ENCODE data around the gene STEAP1.
A peak's percentile ranks its signal among the peaks of the same experiment; 100 is the strongest.
"Not testable (repeated sequence)": the region's sequence is repeated elsewhere in the genome, so short reads cannot be mapped to it uniquely, and the experiment has no call there.

Gene STEAP1

DNA sequence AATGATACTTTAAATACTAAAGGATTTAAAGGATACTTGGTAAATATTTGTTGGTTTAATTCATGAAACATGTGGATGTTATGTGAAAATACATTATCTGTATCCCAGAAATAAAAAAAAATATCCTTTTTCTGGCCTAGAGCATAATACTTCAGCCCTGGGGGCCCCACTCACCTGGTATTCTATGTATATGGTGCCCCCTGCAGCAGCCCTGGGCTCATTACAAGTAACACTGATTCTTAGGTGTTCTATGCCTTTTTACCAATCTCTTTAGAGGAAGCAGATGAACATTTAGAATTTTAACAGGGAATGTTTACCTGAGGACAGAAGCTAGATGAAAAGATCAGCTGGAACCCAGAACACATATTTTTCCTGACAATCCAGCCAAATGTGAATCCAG is 4.8 kb upstream of the STEAP1 start:
- DNase-seq = peak; percentile 55
- H3K9me3 Mint-ChIP-seq; H3K4me3 Mint-ChIP-seq; H3K27me3 Mint-ChIP-seq (ENCODE audit: low read depth, poor library complexity); H3K27ac Mint-ChIP-seq; H3K4me1 Mint-ChIP-seq; H3K36me3 Mint-ChIP-seq (ENCODE audit: low read depth): not testable (repeated sequence)
- TF ChIP-seq, protein P1, sequence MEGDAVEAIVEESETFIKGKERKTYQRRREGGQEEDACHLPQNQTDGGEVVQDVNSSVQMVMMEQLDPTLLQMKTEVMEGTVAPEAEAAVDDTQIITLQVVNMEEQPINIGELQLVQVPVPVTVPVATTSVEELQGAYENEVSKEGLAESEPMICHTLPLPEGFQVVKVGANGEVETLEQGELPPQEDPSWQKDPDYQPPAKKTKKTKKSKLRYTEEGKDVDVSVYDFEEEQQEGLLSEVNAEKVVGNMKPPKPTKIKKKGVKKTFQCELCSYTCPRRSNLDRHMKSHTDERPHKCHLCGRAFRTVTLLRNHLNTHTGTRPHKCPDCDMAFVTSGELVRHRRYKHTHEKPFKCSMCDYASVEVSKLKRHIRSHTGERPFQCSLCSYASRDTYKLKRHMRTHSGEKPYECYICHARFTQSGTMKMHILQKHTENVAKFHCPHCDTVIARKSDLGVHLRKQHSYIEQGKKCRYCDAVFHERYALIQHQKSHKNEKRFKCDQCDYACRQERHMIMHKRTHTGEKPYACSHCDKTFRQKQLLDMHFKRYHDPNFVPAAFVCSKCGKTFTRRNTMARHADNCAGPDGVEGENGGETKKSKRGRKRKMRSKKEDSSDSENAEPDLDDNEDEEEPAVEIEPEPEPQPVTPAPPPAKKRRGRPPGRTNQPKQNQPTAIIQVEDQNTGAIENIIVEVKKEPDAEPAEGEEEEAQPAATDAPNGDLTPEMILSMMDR (IDR thresholded peaks at IDR 0.05) = peak; percentile 63

DNA sequence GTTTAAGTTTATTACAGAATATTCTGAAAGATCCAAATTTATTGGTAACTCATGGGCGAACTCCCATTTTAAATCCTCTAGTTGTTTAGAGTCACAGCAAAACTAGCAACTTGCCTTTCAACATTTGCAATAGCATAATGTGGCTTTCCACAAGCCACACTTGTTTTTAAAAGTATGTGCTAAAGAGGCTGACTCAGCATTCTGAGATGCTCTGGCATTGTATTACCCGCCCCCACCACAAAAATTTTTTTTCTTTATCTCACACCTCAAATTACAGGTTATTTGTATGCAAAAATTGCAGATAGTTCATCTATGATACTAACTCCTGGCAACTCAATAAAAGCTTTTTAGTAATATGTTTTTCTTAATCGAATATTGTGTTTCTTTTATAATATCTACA is 2.4 kb upstream of the STEAP1 start:
- not testable (repeated sequence) for H3K4me1 Mint-ChIP-seq; H3K9me3 Mint-ChIP-seq; H3K36me3 Mint-ChIP-seq (ENCODE audit: low read depth); H3K4me3 Mint-ChIP-seq; H3K27ac Mint-ChIP-seq; DNase-seq
- H3K27me3 Mint-ChIP-seq (ENCODE audit: low read depth, poor library complexity) = peaks cover 14% of the 10 kb centered on the region

DNA sequence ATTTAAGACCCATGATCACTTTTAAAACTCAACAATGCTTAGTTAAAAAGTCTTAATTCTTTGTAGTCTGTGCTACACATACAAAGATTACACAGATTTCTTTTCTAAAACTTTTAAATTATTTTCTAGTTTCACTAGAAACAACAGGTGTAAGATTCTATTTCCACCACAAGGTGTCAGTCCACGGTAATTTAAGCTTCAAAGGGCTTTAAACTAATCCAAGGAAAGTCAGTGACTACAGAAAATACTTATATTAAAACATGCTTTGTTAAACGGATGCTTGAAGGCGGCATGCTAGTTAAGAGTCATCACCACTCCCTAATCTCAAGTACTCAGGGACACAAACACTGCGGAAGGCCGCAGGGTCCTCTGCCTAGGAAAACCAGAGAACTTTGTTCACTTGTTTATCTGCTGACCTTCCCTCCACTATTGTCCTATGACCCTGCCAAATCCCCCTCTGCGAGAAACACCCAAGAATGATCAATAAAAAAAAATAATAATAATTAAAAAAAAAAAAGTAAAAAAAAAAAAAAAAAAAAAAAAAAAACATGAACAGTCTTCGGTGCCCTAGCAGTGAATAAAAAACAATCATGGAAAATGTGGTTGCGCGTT is 1.5 kb upstream of the STEAP1 start:
- TF ChIP-seq, protein P1 (IDR thresholded peaks at IDR 0.05) = peak; percentile 57
- H3K4me3 Mint-ChIP-seq = not testable (repeated sequence)

DNA sequence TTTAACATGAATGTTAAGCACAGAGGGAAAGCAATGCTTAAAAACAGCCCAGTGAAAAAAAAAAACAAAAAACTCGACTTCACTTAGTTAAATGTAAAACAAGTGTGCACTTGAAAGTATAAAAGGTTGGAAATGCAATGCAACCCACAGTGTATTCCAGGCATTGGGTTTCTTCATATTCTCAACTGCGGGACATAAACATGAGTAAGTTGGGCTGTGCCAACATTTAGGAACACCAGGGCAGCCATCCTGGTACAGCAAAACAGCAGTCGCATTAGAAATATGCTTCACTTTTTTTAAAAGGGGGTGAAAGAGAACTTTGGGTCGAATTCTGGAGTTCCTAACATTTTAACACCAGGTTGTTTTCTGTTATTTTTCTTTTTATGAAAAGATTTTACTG is 937 bp downstream of the STEAP1 start:
- H3K27ac Mint-ChIP-seq = no peak overlapping the region
- H3K27me3 Mint-ChIP-seq (ENCODE audit: low read depth, poor library complexity) = peaks cover 14% of the 10 kb centered on the region
- H3K4me3 Mint-ChIP-seq = peak overlapping the region; percentile 75
- H3K36me3 Mint-ChIP-seq (ENCODE audit: low read depth) = no peaks in the 10 kb centered on the region
- TF ChIP-seq, protein P1 (IDR thresholded peaks at IDR 0.05) = no peak
- peaks cover 4% of the 10 kb centered on the region for H3K4me1 Mint-ChIP-seq
- H3K9me3 Mint-ChIP-seq = no peaks in the 10 kb centered on the region
- DNase-seq = no peak

More for the DNA sequence above, 1.5 kb upstream of the STEAP1 start:
- not testable (repeated sequence) for H3K9me3 Mint-ChIP-seq; DNase-seq; H3K27ac Mint-ChIP-seq; H3K4me1 Mint-ChIP-seq; H3K36me3 Mint-ChIP-seq (ENCODE audit: low read depth)
- H3K27me3 Mint-ChIP-seq (ENCODE audit: low read depth, poor library complexity) = peaks cover 14% of the 10 kb centered on the region

DNA sequence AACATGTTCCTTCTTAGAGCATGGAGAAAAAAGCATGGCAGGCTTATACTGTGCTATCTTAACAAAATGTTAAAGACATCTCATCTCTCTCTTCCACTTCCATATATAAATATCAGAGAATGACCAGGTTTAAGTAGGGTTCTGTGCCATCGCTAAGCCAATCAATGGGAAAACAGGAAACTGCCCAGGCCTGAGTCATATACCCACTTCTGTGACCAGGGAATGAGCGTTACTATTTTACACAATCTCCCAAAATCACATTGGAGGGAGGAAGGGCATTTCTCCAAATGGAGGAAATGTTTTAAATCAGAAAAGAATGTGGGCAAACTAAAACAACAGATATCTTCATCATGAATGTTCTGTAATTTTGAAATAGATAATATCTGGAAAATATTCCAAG is 3.1 kb downstream of the STEAP1 start:
- H3K9me3 Mint-ChIP-seq; H3K27ac Mint-ChIP-seq; DNase-seq; H3K36me3 Mint-ChIP-seq (ENCODE audit: low read depth); H3K4me1 Mint-ChIP-seq; H3K4me3 Mint-ChIP-seq: not testable (repeated sequence)
- H3K27me3 Mint-ChIP-seq (ENCODE audit: low read depth, poor library complexity) = peaks cover 14% of the 10 kb centered on the region

DNA sequence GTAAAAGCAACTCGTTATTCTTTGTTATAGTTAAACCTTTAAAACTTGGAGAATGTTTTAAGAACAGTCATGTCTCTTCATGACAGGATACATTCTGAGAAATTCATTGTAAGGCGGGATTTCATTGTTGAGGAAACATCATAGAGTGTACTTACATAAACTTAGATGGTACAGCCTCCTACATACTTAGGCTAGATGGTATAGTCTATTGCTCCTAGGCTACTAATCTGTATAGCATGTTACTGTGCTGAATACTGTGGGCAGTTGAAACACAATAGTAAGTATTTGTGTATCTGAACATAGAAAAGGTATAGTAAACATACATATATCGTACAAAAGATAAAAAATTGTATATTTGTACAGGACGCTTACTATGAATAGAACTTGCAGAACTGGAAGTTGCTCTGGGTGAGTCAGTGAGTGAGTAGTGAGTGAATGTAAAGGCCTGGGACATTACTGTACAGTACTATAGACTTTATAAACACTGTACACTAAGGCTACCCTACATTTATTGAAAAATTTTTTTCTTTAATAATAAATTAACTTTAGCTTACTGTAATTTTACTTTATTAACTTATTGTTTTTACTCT is 3.6 kb downstream of the STEAP1 start:
- not testable (repeated sequence) for H3K4me1 Mint-ChIP-seq; H3K27ac Mint-ChIP-seq; H3K36me3 Mint-ChIP-seq (ENCODE audit: low read depth); H3K4me3 Mint-ChIP-seq; DNase-seq; H3K9me3 Mint-ChIP-seq
- peaks cover 14% of the 10 kb centered on the region for H3K27me3 Mint-ChIP-seq (ENCODE audit: low read depth, poor library complexity)

DNA sequence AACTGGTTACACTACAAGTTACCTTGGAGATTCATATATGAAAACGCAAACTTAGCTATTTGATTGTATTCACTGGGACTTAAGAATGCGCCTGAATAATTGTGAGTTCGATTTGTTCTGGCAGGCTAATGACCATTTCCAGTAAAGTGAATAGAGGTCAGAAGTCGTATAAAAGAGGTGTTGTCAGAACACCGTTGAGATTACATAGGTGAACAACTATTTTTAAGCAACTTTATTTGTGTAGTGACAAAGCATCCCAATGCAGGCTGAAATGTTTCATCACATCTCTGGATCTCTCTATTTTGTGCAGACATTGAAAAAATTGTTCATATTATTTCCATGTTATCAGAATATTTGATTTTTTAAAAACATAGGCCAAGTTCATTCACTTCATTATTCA is 9.3 kb downstream of the STEAP1 start:
- H3K27me3 Mint-ChIP-seq (ENCODE audit: low read depth, poor library complexity) = no peaks in the 10 kb centered on the region
- TF ChIP-seq, protein P1 (IDR thresholded peaks at IDR 0.05) = no peak
- no peaks in the 10 kb centered on the region for H3K9me3 Mint-ChIP-seq
- no peaks in the 10 kb centered on the region for H3K36me3 Mint-ChIP-seq (ENCODE audit: low read depth)
- no peak overlapping the region for H3K4me3 Mint-ChIP-seq
- no peak for DNase-seq
- no peaks in the 10 kb centered on the region for H3K4me1 Mint-ChIP-seq
- no peak overlapping the region for H3K27ac Mint-ChIP-seq
